GM20431 (cell line): ENCODE measurements around the gene LEP.

ENCODE experiments used
- in situ Hi-C: fragments of 300-500 bp; cut with MseI, MboI; formaldehyde crosslinking; loops from one replicate; pipeline ENCODE4 v1.15.0; 2020; ENCODE audit warnings: low sequenced_read_pairs; ENCODE audit not compliant: unreplicated experiment

LEP gene

GRCh38 chr7:128304212-128304611 lies 63.1 kb downstream of the LEP start:
- in situ Hi-C loops = no loop called here

GRCh38 chr7:128307061-128307460 lies 66.0 kb downstream of the LEP start:
- in situ Hi-C loops = no loop called here
